ENCODE results near the gene GPC5.

Gene GPC5

GRCh38 chr13:92297971-92298942 is 899.8 kb downstream of the GPC5 start:
- no peak for DNase-seq

GRCh38 chr13:92300651-92301050 is 902.2 kb downstream of the GPC5 start:
- DNase-seq: no peak

GRCh38 chr13:92303428-92303827 is 905.0 kb downstream of the GPC5 start:
- no peak for DNase-seq

- no peak for DNase-seq
Measured at GRCh38 chr13:92307752-92308151, 909.3 kb downstream of the GPC5 start.

- DNase-seq: no peak
Measured at GRCh38 chr13:92312823-92313222, 914.4 kb downstream of the GPC5 start.

GRCh38 chr13:92313382-92313781 is 915.0 kb downstream of the GPC5 start:
- no peak for DNase-seq

- no peak for DNase-seq
Measured at GRCh38 chr13:92315265-92315664, 916.8 kb downstream of the GPC5 start.

GRCh38 chr13:92316030-92316429 is 917.6 kb downstream of the GPC5 start:
- DNase-seq: no peak

- no peak for DNase-seq
Measured at GRCh38 chr13:92317066-92317465, 918.6 kb downstream of the GPC5 start.

GRCh38 chr13:92320323-92320722 is 921.9 kb downstream of the GPC5 start:
- DNase-seq: no peak

- DNase-seq: no peak
Measured at GRCh38 chr13:92321174-92321573, 922.8 kb downstream of the GPC5 start.

- no peak for DNase-seq
Measured at GRCh38 chr13:92345627-92346026, 947.2 kb downstream of the GPC5 start.

GRCh38 chr13:92346046-92346445 is 947.6 kb downstream of the GPC5 start:
- no peak for DNase-seq

- no peak for DNase-seq
Measured at GRCh38 chr13:92354583-92354982, 956.2 kb downstream of the GPC5 start.

GRCh38 chr13:92355213-92355612 is 956.8 kb downstream of the GPC5 start:
- DNase-seq: no peak

- DNase-seq: peak; percentile 19
Measured at GRCh38 chr13:92362717-92363116, 964.3 kb downstream of the GPC5 start.

- no peak for DNase-seq
Measured at GRCh38 chr13:92365904-92366303, 967.5 kb downstream of the GPC5 start.

GRCh38 chr13:92377396-92377795 is 979.0 kb downstream of the GPC5 start:
- DNase-seq: no peak

GRCh38 chr13:92379371-92379770 is 981.0 kb downstream of the GPC5 start:
- no peak for DNase-seq

GRCh38 chr13:92384410-92384809 is 986.0 kb downstream of the GPC5 start:
- no peak for DNase-seq

- DNase-seq: no peak
Measured at GRCh38 chr13:92387245-92387644, 988.8 kb downstream of the GPC5 start.

GRCh38 chr13:92390217-92390616 is 991.8 kb downstream of the GPC5 start:
- peak; percentile 75 for DNase-seq

GRCh38 chr13:92403606-92404005 is 1005.2 kb downstream of the GPC5 start:
- DNase-seq: no peak

GRCh38 chr13:92407858-92408257 is 1009.4 kb downstream of the GPC5 start:
- DNase-seq: no peak

GRCh38 chr13:92412481-92412880 is 1014.1 kb downstream of the GPC5 start:
- no peak for DNase-seq

All from NCI-H1105 (cell line).